ENCODE data around the gene CSNK1A1L.

- TF ChIP-seq CTCF (IDR thresholded peaks at IDR 0.05; ENCODE audit: insufficient read depth, low read length, poor library complexity, severe bottlenecking) (no peak), EZH2phosphoT487 (conservative IDR thresholded peaks at IDR 0.05; ENCODE audit: low read length) (no peak)
These were observed 2.4 kb upstream of the CSNK1A1L start for GRCh38 chr13:37107868-37108267.
